Gastrocnemius medialis (tissue), 4 donors: ENCODE results near the gene RAP2A.

ENCODE experiments used
- POLR2A ChIP-seq, 2 donors: fragments of 450-650 bp; IDR thresholded peaks; one replicate each; pipeline ENCODE4 v1.6.1; 2017; ENCODE audit warnings: antibody characterized with exemption in 2 of 2, mild to moderate bottlenecking in 2 of 2, moderate library complexity in 2 of 2
- TF ChIP-seq, protein P1 (sequence below), 5 experiments: fragments of 450-650 bp in 3 of 5; fragments of 200-600 bp in 2 of 5; sonication (generic) in 2 of 5; IDR thresholded peaks in 4 of 5; conservative IDR thresholded peaks in 1 of 5; 1 replicate in 4 of 5; 2 replicates in 1 of 5; pipeline ENCODE4 v1.5.1; 2016 to 2019; ENCODE audit warnings: antibody characterized with exemption in 5 of 5, mild to moderate bottlenecking in 3 of 5, moderate library complexity in 3 of 5

- TF ChIP-seq, protein P1, sequence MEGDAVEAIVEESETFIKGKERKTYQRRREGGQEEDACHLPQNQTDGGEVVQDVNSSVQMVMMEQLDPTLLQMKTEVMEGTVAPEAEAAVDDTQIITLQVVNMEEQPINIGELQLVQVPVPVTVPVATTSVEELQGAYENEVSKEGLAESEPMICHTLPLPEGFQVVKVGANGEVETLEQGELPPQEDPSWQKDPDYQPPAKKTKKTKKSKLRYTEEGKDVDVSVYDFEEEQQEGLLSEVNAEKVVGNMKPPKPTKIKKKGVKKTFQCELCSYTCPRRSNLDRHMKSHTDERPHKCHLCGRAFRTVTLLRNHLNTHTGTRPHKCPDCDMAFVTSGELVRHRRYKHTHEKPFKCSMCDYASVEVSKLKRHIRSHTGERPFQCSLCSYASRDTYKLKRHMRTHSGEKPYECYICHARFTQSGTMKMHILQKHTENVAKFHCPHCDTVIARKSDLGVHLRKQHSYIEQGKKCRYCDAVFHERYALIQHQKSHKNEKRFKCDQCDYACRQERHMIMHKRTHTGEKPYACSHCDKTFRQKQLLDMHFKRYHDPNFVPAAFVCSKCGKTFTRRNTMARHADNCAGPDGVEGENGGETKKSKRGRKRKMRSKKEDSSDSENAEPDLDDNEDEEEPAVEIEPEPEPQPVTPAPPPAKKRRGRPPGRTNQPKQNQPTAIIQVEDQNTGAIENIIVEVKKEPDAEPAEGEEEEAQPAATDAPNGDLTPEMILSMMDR (IDR thresholded peaks at IDR 0.05 in 4 of 5, conservative IDR thresholded peaks at IDR 0.05 in 1 of 5) = no peak
- TF ChIP-seq POLR2A (IDR thresholded peaks at IDR 0.05) = no peak
Observed at GRCh38 chr13:97466722-97467121, 32.8 kb downstream of the RAP2A start.
